GM21381 (cell line): Measurements from ENCODE around the gene ADCY1.

Source experiments
- ATAC-seq: cut with Tn5 transposase; IDR thresholded peaks from one replicate; pipeline ENCODE4 v1.9.1; 2021; ENCODE audit warnings: mild to moderate bottlenecking, moderate library complexity; ENCODE audit not compliant: unreplicated experiment

The ADCY1 gene

DNA sequence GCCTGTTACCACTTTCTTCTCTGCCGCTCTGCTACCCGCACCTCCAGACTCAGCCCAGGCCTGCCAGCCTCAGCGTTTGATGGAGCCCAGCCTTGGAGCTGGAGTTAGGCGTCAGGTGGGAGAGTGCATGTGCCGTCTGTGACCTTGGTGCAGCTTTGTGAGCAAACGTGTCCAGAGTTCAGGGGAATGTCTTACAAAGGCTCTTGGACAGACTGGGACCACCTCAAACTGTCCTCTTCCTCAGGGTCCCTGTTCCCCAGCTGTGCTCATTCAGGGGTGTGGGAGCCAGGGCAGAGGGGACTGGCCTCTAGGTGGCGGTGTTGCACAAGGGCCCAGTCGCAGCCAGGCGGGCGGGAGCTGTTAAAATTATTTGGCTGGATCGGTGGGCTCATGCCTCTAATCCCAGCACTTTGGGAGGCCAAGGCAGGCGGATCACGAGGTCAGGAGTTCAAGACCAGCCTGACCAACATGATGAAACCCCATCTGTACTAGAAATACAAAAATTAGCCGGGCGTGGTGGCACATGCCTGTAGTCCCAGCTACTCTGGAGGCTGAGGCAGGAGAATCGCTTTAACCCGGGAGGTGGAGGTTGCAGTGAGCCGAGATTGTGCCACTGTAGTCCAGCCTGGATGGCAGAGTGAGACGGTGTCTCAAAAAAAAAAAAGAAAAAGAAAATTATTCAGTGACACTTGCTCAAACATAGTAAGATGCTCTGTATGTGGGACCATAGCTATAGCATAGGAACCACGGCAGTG lies 89.2 kb downstream of the ADCY1 start:
- no peak for ATAC-seq

DNA sequence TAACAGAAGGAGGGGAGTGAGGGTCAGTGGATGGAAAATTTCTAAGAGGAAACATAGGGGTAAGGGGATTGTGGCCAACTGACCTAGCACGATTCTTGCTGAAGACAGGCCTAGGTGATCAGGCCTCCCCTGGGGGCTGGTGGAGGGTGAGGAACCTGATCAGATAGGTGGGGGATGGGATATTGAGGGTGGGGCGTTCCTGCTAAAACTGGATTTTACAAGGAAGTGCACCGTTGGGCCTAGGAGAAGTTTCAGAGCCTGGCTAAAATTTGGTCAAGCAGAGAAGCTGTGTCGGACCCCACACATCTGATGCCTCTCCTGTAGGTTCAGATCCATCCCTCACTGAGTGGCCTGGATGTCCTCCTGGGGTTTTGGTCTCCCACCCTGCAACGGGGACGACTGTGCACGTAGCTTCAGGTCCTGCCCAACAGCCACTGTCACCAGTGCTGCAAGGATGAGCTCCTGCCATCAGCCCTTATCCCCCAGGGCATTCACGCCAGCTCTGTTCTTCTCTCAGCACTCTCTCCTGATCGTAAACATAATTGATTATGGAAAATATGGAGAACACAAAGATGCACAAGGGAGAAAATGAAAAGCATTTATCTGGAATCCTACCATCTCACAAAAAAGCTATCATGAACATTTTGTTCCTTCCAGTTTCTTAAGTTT lies 89.9 kb downstream of the ADCY1 start:
- no peak for ATAC-seq

DNA sequence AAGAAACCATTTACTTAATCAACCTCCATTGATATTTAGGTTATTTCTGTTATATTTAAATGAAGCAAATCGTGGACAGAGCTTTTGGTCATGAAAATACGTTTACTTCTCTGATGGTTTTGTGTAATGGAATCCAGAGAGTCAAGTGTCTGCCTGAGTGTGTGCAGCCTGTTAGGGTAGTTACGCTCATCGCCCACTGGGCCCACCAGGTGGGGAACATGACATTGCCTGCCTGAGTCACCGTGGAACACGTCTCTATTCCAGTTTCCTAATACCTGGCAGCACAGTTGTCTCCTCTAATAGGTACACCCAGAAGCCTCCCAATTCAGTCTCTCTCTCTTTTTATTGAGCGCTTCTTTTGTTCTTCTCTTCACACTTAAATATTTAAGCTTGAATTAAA lies 91.0 kb downstream of the ADCY1 start:
- no peak for ATAC-seq

DNA sequence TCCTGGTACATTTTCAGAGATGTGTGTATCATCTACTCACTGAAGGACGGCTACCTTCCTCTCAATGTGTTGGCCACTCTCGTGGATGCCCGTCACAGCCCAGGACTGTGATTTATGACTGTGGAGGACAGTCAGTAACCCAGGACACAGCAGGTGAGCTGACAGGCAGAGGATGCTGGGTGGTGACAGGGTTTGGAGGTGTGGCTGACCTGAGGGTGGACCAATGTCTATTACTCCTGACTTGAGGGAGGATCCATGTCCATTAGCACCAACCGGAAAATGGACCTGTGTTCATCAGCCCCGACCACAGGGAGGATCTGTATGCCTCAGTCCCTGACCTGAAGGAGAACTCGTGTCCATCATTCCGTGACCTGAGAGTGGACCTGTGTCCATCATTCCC lies 96.1 kb downstream of the ADCY1 start:
- ATAC-seq = no peak

DNA sequence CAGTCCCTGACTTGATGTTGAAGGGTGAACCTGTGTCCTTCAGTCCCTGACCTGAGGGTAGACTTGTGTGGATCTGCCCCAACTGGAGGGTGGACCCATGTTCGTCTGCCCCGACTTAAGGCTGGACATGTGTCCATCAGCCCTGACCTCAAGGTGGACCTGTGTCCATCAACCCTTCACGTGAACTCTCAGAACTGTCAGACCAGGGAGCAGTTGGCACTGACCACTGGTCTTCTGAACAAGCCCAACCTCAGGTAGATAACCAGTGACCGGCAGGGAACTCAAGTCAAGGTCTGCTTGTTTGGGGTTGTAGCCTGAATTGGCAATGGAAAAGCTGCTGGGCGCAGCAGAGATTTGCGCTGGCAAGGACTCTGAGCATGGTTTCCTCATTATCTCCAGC lies 96.5 kb downstream of the ADCY1 start:
- ATAC-seq = no peak

DNA sequence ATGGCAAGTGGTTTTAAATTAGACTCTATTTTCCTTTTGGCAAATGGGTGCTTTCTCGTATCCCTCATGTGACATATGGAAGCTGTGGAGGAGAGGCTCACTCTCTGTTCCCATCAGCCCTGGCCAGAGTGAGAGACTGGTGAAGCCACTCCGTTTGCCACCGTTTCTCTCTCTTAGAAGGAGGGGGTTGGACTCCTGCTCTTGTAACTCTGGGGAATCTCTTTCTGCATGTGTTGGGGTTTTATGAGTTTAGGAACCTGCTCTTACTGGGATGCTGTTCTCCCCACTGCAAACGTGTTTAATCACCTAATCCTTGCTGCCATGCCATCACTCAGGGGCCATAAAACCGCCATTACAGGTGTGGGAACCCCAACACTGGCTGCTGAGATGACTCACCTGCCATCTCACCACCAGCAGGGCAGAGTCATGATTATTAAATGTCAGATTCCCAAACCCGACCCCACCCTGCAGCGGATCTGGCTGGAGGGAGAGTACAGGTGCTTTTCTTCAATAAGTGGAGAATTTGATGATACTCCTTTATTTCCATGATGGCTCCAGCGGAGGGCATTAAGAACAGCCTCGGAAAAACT lies 103.2 kb downstream of the ADCY1 start:
- ATAC-seq = no peak

DNA sequence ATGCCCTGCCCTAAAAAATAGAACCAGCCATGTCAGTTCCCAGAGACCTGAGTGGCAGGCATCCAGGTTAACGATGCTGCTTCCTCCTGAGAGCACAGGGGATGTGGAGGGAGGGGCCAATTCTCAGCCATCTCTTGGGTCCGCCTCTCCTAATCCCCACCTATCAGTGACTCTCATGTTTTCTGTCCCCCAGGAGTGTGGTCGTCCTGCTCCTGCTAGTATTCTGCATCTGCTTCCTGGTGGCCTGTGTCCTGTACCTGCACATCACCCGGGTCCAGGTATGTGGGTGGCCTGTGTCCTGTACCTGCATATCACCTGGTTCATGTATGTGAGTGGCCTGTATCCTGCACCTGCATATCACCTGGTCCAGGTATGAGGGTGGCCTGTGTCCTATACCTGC lies 105.3 kb downstream of the ADCY1 start:
- no peak for ATAC-seq

DNA sequence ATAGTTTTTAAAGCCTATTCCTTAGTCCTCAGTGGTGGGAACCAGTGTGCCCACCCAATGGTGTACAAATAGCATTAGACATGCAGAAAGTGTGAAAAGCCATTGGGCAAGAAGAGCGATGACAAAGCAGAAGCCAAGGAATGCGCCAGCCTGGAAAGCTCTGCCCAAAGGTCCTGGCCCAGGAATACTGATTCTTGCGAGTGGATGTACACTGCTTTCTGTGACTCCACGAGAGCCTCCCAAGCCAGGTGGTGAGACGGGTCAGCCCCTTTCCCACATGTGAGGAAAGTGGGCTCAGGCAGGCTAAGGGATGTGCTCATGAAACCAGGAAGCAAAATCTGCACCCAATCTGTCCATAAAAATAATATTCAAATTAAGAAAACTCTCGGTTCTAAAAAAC lies 106.6 kb downstream of the ADCY1 start:
- no peak for ATAC-seq

DNA sequence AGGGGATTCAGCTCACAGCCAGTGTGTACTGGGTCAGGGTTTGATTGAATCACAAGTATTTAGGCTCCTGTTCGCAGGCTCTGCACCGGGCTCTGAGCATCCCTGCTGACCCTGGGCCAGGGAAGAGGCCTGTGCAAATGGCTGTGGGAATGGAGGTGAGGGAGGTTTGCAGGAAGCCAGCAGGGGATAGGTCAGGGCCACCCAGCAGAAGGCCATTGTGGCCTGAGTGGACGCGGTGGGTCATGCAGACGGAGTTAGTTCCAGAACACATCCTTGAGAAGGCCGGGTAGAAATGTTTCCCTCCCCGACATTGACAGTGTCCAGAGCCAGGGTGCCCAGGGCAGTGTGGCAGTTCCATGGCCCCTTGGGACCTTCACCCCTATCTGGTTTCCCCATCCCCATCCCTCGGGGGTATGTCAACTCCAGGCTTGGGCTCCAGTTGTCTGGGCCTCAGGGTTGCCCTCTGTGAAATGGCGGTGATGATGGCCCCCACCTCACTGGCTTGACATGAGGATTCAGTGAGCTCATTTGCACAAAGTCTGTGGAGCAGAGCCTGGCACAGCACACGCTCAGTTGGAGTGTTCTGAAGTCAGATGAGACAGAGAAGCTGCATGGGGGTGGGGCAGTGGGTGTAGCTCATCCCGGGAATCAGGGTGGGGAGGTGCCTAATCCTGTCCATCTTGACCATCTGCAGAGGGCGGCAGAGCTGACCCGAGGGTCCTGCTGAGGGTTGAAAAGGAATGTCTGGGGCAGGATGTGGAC lies 107.6 kb downstream of the ADCY1 start:
- no peak for ATAC-seq

DNA sequence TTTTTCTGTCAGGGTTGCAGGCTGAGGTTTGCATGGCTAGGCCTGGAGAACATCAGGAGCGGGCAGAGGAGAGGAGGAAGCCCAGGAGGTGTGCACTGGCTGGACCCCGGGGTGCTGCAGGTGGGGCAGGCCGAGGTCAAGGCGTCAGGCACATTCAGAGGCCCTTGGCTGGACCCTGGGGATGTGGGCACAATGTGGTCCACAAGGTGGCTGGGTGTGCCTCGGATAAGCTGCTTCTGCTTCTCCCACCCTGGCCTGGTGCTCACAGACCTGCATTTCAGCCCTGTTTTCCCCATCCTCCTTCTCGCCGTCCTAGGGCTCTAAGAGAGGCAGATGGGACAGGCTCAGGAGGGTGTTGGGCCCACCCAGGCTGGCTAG lies 108.2 kb downstream of the ADCY1 start:
- no peak for ATAC-seq

DNA sequence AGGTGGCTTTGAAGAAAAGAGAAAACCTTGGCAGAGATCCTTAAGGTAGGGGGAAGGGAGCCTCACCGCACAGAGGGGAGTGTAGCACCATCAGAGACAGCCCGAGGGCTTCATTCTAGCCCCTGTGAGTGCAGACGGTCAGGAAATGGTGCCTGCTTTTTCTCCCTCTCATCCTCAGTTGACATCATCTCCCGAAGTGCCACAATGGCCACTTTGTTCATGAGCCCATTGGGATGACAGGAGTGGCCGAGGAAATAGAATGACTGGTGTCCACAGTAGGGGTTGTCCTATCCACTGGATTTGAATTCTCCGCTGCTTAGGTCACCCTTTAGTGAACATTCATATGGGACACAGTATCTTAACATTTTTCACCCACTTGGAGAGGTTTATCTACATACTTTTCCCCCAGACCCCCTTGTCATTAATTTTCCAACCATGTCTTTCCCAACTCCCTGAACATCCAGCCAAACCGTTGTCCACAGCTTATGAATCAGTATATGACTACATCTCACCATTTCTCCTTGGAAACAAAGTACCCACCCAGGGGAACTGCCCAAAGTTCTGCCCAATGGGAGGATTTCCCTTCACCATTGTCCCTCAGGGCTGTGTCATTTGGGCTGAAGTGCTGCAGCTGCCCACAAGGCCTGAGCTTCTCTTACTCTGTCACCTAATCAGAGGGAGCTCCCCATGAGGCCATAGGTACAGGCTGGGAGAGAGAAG lies 108.8 kb downstream of the ADCY1 start:
- no peak for ATAC-seq

DNA sequence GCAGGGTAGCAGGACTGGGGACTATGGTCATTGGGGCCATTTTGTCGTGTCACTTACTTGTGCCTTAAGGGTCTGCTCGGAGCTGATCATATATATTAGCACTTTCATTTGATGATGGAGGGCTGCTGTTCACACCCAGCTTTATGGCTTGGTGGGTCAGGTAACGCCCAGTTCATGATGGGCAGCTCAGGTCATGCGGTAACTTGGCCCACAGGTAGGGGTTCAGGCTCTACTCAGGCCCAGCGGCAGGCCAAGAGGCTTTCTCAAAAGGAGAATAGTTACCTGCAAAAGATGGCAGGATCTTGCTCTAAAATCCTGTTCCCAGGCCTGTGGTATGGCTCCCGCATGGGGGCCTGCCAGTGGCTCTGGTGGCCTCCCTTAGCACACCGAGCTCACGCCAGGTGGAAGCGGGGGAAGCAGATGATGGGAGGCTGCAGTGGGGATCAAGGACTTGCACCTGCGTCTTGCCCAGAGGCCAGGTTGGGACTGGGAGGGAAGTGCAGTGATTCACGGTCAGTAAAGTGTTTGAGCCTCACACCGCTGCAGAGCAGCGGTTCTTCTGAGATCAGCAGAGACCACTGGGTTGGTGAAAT lies 109.5 kb downstream of the ADCY1 start:
- no peak for ATAC-seq

DNA sequence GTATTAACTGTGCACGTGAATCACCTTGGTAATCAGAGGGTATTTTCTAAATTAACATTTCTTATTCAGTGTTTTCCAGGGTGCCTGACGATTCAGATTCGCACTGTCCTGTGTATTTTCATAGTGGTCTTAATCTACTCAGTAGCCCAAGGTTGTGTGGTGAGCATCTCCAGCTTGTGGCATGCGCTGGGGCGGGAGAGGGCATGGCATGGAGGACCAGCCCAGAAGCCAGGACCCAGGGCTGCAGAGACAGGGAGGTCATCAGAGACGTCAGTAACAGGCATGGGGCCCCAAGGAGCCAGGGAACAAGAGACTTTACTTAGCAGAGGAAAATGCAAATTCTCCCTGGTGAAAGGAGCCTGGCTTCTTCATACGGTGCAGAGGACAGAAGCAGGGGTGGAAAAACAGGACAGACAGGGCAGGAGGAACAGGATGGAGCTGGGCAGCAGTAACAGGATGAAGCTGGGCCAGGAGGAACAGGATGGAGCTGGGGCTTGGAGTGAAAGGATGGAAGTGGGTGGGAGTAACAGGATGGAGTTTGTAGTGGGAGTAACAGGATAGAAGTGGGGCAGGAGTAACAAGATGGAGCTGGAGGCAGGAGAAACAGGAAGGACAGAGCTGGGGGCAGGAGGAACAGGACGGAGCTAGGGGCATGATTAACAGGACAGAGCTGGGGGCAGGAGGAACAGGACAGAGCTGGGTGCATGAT lies 110.9 kb downstream of the ADCY1 start:
- no peak for ATAC-seq

DNA sequence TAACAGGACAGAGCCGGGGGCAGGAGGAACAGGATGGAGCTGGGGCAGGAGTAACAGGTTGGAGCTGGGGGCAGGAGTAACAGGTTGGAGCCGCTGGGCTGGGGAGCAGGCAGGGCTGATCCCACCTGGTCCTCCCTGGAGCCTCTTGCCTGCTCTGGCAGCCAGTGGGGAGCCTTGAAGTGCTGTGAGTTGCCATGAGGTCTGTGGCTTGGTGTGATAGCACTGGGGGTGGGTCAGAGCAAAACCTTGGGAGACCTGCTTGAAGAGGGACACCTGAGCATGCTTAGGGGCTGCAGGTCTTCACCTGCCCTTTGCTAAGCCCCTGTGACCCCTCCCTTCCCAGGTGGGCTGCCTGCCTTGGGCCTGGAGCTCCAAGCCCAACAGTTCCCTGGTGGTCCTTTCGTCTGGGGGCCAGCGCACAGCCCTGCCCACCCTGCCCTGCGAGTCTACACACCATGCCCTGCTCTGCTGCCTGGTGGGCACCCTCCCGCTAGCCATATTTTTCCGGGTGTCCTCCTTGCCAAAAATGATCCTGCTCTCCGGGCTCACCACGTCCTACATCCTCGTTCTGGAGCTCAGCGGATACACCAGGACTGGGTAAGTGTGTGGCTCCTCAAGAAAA lies 111.6 kb downstream of the ADCY1 start:
- ATAC-seq = no peak

DNA sequence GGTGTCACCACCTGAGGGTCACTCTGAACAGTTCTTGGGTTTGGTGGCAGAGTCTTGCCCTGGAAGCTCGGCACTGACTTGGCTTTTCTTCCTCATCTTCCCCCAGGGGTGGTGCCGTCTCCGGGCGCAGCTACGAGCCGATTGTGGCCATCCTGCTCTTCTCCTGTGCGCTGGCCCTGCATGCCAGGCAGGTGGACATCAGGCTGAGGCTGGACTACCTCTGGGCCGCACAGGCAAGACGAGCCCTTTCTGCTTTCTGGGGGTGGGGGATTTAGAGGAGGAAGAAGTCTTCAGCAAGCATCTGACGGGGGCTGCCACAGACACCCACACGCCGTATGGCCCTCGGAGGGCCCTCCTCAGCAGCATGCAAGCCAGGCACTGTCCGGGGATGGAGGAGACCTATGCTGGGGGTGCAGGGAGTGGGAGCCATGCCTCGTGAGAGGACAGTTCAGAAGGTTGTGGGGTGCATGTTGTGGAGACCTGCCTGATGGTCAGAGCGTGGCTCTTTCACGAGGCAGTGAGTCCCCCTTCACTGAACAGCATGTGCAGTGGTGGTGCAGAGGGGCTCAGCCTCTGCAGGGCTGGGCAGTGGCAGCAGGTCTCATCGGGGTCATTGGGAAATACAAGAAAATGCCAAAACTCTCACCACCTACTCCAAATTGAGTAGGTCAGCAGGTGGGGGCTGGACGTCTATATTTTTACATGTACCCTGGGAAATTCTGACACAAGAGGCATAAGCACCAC lies 112.4 kb downstream of the ADCY1 start:
- ATAC-seq = no peak

DNA sequence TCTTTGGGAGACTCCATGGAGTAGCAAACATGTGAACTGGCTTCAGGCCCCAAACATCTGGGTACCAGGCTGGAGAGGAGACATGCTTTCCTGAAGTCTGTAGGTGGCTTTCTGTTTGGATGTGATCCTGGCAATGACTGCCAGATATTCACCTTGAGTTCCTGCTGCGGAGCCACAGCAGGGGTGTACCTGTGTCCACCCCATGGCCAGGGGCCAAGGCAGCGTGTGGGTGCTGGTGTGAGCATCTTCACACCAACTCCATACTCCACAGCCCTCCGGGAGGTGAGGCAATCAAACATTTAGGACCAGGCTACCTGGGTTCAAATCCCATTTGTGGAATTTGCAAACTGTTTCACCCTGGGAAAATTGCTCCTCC lies 113.0 kb downstream of the ADCY1 start:
- no peak for ATAC-seq

DNA sequence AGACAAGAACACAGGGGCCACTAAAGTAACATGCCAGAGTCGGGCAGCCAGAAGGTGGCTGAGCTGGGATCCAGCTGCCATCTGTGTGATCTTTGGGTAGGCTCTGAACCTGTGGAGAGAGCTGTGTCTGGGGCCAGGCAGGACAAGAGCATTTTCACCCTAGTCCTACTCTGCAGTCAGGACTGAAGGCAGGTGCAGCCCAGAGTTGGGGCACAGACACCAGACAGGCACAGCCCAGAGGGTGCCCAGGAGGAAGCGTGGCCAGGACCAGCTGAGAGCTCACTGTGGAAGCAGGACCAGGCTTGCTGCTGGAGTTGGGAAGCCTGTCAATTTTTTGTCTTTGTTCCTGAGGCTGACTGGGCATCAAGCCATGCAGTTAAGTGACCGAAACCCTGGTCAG lies 113.6 kb downstream of the ADCY1 start:
- ATAC-seq = no peak

DNA sequence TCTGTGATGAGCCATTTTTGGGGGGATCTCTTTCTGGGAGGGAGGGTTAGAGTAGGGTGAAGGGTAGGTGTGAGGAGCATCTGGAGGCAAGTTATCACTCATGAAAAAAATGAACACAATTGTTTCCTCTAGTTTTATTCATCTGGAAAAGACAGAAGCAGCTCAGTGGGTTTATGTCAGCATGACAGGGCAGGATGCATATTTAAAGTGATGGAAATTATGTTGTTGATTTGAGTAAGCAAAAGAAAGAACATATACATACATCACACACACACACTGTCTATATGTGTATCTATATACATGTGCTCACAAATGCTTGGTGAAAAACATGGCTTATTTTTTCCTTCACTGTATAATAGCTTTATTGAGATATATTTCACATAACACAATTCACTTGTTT lies 114.2 kb downstream of the ADCY1 start:
- no peak for ATAC-seq
